ENCODE measurements around the gene PPT1. TPM values are rescaled to one million over a fixed set of nuclear protein-coding genes. Genes with fewer than 3 reads are reported as not detected.

PPT1 gene
- total and polyA plus RNA-seq, 8 donors: 3.5 to 79.9 (median 33.3) TPM

DNA sequence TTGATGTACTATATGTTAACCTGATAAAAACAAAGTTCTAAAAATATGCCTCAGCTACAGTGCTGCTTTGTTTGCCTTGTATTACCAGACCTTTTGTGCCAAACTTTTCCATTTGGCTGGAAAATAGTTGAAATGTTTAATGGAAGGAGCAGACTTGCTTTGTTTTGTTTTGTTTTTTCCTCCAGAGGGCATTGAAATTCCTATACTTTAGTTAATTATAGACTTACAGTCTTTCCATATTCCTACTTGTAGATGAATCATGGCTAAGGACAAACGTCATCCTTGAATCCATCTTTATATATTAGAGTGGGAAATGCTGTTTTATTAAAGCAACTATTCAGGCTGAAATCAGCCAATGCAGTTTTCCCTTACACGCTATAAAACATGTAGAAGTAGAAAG lies 49.8 kb downstream of the PPT1 start:
- TF ChIP-seq EP300 (IDR thresholded peaks at IDR 0.05) (no peak), POLR2A (IDR thresholded peaks at IDR 0.05) (no peak), POLR2AphosphoS5 (IDR thresholded peaks at IDR 0.05) (no peak)
- TF ChIP-seq, protein P1, sequence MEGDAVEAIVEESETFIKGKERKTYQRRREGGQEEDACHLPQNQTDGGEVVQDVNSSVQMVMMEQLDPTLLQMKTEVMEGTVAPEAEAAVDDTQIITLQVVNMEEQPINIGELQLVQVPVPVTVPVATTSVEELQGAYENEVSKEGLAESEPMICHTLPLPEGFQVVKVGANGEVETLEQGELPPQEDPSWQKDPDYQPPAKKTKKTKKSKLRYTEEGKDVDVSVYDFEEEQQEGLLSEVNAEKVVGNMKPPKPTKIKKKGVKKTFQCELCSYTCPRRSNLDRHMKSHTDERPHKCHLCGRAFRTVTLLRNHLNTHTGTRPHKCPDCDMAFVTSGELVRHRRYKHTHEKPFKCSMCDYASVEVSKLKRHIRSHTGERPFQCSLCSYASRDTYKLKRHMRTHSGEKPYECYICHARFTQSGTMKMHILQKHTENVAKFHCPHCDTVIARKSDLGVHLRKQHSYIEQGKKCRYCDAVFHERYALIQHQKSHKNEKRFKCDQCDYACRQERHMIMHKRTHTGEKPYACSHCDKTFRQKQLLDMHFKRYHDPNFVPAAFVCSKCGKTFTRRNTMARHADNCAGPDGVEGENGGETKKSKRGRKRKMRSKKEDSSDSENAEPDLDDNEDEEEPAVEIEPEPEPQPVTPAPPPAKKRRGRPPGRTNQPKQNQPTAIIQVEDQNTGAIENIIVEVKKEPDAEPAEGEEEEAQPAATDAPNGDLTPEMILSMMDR (IDR thresholded peaks at IDR 0.05): no peak
- Histone ChIP-seq H3K4me3 (no peak overlapping the region), H3K27ac (peak overlapping the region in 1 of 5 donors; percentile 35), H3K4me1 (peaks cover 57 to 100% (median 83%) of the 10 kb centered on the region in 4 donors), H3K27me3 (no peaks in the 10 kb centered on the region), H3K9me3 (no peaks in the 10 kb centered on the region), H3K36me3 (peaks cover 0 to 24% (median 6%) of the 10 kb centered on the region in 4 donors)
- intact Hi-C loops (cut with DNase I; ENCODE audit: low total_unique reads): no loop called here
- DNase-seq: no peak
- 34 to 63% (median 41%) methylated on average over 2 of the region's 2 CpGs for WGBS, 5 donors

DNA sequence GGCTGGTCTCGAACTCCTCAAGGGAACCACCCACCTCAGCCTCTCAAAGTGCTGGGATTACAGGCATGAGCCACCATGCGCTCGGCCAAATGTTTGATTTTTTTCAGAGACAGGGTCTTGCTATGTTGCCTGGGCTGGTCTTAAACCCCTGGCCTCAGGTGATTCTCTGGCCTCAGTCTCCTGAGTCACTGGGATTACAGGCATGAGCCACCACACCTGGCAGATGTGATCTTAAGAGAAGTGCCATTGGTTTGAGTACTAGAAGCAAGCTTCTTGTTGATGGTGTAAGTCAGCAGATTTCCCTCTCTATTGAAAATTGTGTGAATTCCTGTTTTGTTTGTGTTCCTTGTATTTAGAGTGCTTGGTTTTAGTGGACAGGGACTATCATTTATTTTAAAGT lies 51.3 kb downstream of the PPT1 start:
- no peaks in the 10 kb centered on the region for H3K9me3 ChIP-seq
- WGBS, 5 donors: 91 to 97% (median 96%) methylated on average over 3 of the region's 3 CpGs
- no peaks in the 10 kb centered on the region for H3K27me3 ChIP-seq
- H3K4me1 ChIP-seq: peaks cover 59 to 97% (median 83%) of the 10 kb centered on the region in 4 donors
- H3K36me3 ChIP-seq: peaks cover 0 to 23% (median 2%) of the 10 kb centered on the region in 4 donors
- intact Hi-C loops (cut with DNase I; ENCODE audit: low total_unique reads): no loop called here
- no peak overlapping the region for H3K4me3 ChIP-seq
- no peak for TF ChIP-seq POLR2A (IDR thresholded peaks at IDR 0.05)
- TF ChIP-seq, protein P1 (IDR thresholded peaks at IDR 0.05): no peak
- TF ChIP-seq POLR2AphosphoS5 (IDR thresholded peaks at IDR 0.05): no peak
- peak overlapping the region in 2 of 5 donors; percentile 18 to 55 for H3K27ac ChIP-seq
- no peak for DNase-seq

GRCh38 chr1:40045182-40045581 lies 51.9 kb downstream of the PPT1 start:
- H3K4me3 ChIP-seq: no peak overlapping the region
- no peak for DNase-seq
- H3K4me1 ChIP-seq: peaks cover 53 to 91% (median 77%) of the 10 kb centered on the region in 4 donors
- WGBS, 5 donors: 79 to 89% (median 88%) methylated on average over 4 of the region's 4 CpGs
- intact Hi-C loops (cut with DNase I; ENCODE audit: low total_unique reads): no loop called here
- peak overlapping the region in 2 of 5 donors; percentile 18 to 55 for H3K27ac ChIP-seq
- H3K27me3 ChIP-seq: no peaks in the 10 kb centered on the region
- peaks cover 0 to 17% (median 0%) of the 10 kb centered on the region in 4 donors for H3K36me3 ChIP-seq
- H3K9me3 ChIP-seq: no peaks in the 10 kb centered on the region
- TF ChIP-seq POLR2A (IDR thresholded peaks at IDR 0.05) (no peak), EP300 (IDR thresholded peaks at IDR 0.05) (no peak), POLR2AphosphoS5 (IDR thresholded peaks at IDR 0.05) (no peak)
- TF ChIP-seq, protein P1 (IDR thresholded peaks at IDR 0.05): no peak

GRCh38 chr1:40044110-40044509 lies 52.9 kb downstream of the PPT1 start:
- Histone ChIP-seq H3K27ac (peak overlapping the region in 3 of 5 donors; percentile 3 to 99 (median 99)), H3K9me3 (no peaks in the 10 kb centered on the region), H3K36me3 (peaks cover 0 to 11% (median 0%) of the 10 kb centered on the region in 4 donors), H3K4me3 (peak overlapping the region in 2 of 4 donors; percentile 77 to 96), H3K27me3 (no peaks in the 10 kb centered on the region), H3K4me1 (peaks cover 46 to 87% (median 77%) of the 10 kb centered on the region in 4 donors)
- TF ChIP-seq POLR2A (IDR thresholded peaks at IDR 0.05) (no peak), POLR2AphosphoS5 (IDR thresholded peaks at IDR 0.05) (no peak), EP300 (IDR thresholded peaks at IDR 0.05) (no peak)
- TF ChIP-seq, protein P1 (IDR thresholded peaks at IDR 0.05): no peak
- intact Hi-C loops (cut with DNase I; ENCODE audit: low total_unique reads): no loop called here
- DNase-seq: no peak
- 54 to 77% (median 67%) methylated on average over 3 of the region's 3 CpGs for WGBS, 5 donors

All from stomach (tissue), 9 donors.